ENCODE measurements around the gene DCUN1D5. TPM values are rescaled to one million over a fixed set of nuclear protein-coding genes. Genes with fewer than 3 reads are reported as not detected.

The DCUN1D5 gene
- polyA plus RNA-seq, 1 donor (not counting 4 experiments of a cell fraction or from before 2014, with no cell fraction given), result 95.6 TPM

GRCh38 chr11:103061656-103062055 is 30.3 kb downstream of the DCUN1D5 start:
- Histone ChIP-seq H4K20me1 (ENCODE audit: control insufficient read depth, extremely low read depth, insufficient read depth, low read length) (no peaks in the 10 kb centered on the region), H2AFZ (ENCODE audit: control insufficient read depth, low read length) (no peak overlapping the region), H3K4me1 (ENCODE audit: control insufficient read depth, extremely low read depth, insufficient read depth, low read length) (no peaks in the 10 kb centered on the region), H3K36me3 (ENCODE audit: control insufficient read depth in 2 of 2, extremely low read depth in 1 of 2, insufficient read depth in 2 of 2, low read length in 2 of 2) (peaks cover 5 to 19% of the 10 kb centered on the region in 2 experiments), H3K27ac (ENCODE audit: control insufficient read depth, insufficient read depth, low read length) (no peak overlapping the region), H3K27me3 (ENCODE audit: control insufficient read depth, extremely low read depth, insufficient read depth, low read length) (no peaks in the 10 kb centered on the region), H3K4me3 (ENCODE audit: control insufficient read depth in 2 of 3, extremely low read depth in 1 of 3, insufficient read depth in 2 of 3, low read depth in 1 of 3, low read length in 3 of 3) (no peak overlapping the region), H3K9ac (ENCODE audit: control insufficient read depth, extremely low read depth, insufficient read depth, low read length) (no peak overlapping the region), H3K9me3 (ENCODE audit: control insufficient read depth, low read depth, low read length) (no peaks in the 10 kb centered on the region), H3K9me1 (ENCODE audit: control insufficient read depth, extremely low read depth, insufficient read depth, low read length) (no peaks in the 10 kb centered on the region), H3K79me2 (ENCODE audit: control insufficient read depth, insufficient read depth, low read length) (peaks cover 2% of the 10 kb centered on the region), H3K4me2 (ENCODE audit: control insufficient read depth, extremely low read depth, insufficient read depth, low read depth, low read length) (no peak overlapping the region)
- FAIRE-seq, result no peak
- dilution Hi-C loops (cut with MboI; ENCODE audit: extremely low pct_ligation_motif_present, low sequenced_read_pairs), result no loop called here
- no peak for DNase-seq (ENCODE audit: low read depth, low spot score)
- no peak for TF ChIP-seq EZH2 (IDR thresholded peaks at IDR 0.05; ENCODE audit: low read length)
- no peak for TF ChIP-seq CTCF (optimal IDR thresholded peaks at IDR 0.05 in 1 of 3, IDR thresholded peaks at IDR 0.05 in 1 of 3, conservative IDR thresholded peaks at IDR 0.05 in 1 of 3; ENCODE audit: extremely low read depth in 1 of 3, insufficient read depth in 2 of 3, low read length in 3 of 3)

- peak; percentile 36 for FAIRE-seq
Measured at GRCh38 chr11:103055221-103055890, 36.6 kb downstream of the DCUN1D5 start.

More at GRCh38 chr11:103055221-103055890, 36.6 kb downstream of the DCUN1D5 start:
- Histone ChIP-seq H3K4me1 (ENCODE audit: control insufficient read depth, extremely low read depth, insufficient read depth, low read length) (no peaks in the 10 kb centered on the region), H3K27ac (ENCODE audit: control insufficient read depth, insufficient read depth, low read length) (no peak overlapping the region), H2AFZ (ENCODE audit: control insufficient read depth, low read length) (no peak overlapping the region), H3K9ac (ENCODE audit: control insufficient read depth, extremely low read depth, insufficient read depth, low read length) (no peak overlapping the region), H3K9me1 (ENCODE audit: control insufficient read depth, extremely low read depth, insufficient read depth, low read length) (no peaks in the 10 kb centered on the region), H3K36me3 (ENCODE audit: control insufficient read depth in 2 of 2, extremely low read depth in 1 of 2, insufficient read depth in 2 of 2, low read length in 2 of 2) (peaks cover 0 to 3% of the 10 kb centered on the region in 2 experiments), H3K4me3 (ENCODE audit: control insufficient read depth in 2 of 3, extremely low read depth in 1 of 3, insufficient read depth in 2 of 3, low read depth in 1 of 3, low read length in 3 of 3) (no peak overlapping the region), H3K9me3 (ENCODE audit: control insufficient read depth, low read depth, low read length) (no peaks in the 10 kb centered on the region), H3K27me3 (ENCODE audit: control insufficient read depth, extremely low read depth, insufficient read depth, low read length) (no peaks in the 10 kb centered on the region), H4K20me1 (ENCODE audit: control insufficient read depth, extremely low read depth, insufficient read depth, low read length) (no peaks in the 10 kb centered on the region), H3K79me2 (ENCODE audit: control insufficient read depth, insufficient read depth, low read length) (no peaks in the 10 kb centered on the region), H3K4me2 (ENCODE audit: control insufficient read depth, extremely low read depth, insufficient read depth, low read depth, low read length) (no peak overlapping the region)
- TF ChIP-seq EZH2 (IDR thresholded peaks at IDR 0.05; ENCODE audit: low read length) (no peak), CTCF (optimal IDR thresholded peaks at IDR 0.05 in 1 of 3, IDR thresholded peaks at IDR 0.05 in 1 of 3, conservative IDR thresholded peaks at IDR 0.05 in 1 of 3; ENCODE audit: extremely low read depth in 1 of 3, insufficient read depth in 2 of 3, low read length in 3 of 3) (peak in 2 of 3 experiments; percentile 38)
- DNase-seq (ENCODE audit: low read depth, low spot score), result no peak
- dilution Hi-C loops (cut with MboI; ENCODE audit: extremely low pct_ligation_motif_present, low sequenced_read_pairs), result no loop called here

Data from keratinocyte (primary cell).